ENCODE data around the gene SMYD2. TPM values are rescaled to one million over a fixed set of nuclear protein-coding genes. Genes with fewer than 3 reads are reported as not detected.
A peak's percentile ranks its signal among the peaks of the same experiment; 100 is the strongest.

The SMYD2 gene
- polyA plus RNA-seq, 4 donors = 20.8 to 39.0 (median 21.3) TPM

DNA sequence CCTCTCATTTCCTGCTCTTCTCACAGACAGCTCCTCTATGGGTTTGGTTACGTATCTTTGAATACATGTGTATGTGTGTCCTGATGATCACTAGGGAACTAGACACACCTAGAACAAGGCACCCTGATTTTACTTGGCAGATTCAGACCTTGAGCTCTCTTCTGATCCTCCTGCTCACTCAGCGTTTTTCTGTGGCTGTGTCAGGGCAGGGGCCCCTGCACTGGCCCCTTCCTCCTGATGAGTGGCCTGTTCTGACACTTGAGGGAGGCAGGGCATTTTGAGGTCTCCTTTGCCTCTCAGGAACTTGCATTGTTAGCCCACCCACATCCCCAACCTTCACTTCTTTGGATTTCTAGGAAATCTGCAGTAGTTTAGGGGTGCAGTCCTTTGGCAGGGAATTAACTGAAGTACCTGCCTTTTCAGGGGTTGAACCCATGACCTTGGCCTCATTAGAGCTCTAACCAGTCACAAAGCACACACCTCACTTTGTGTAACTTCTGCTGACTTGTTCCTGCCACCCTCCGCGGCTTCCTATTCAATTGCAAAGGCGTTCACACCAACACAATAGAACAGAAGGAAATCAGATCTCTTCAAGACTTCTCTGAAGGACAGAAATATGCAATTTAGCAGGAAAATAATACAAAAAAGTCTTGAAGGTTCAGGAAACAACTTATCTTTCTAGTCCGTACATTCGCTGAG, 8.8 kb downstream of the SMYD2 start:
- no peaks in the 10 kb centered on the region for H3K36me3 ChIP-seq (ENCODE audit: control insufficient read depth in 3 of 3, insufficient read depth in 2 of 3, low read depth in 1 of 3, low read length in 3 of 3)
- WGBS, 3 donors = 83 to 89% (median 83%) methylated on average over 7 of the region's 7 CpGs
- no peak for FAIRE-seq
- H3K4me3 ChIP-seq (ENCODE audit: low read depth in 1 of 3, low read length in 3 of 3) = no peak overlapping the region
- no peaks in the 10 kb centered on the region for H3K9me3 ChIP-seq (ENCODE audit: control insufficient read depth in 2 of 2, insufficient read depth in 1 of 2, low read depth in 1 of 2, low read length in 1 of 2)
- peak in 1 of 2 donors; percentile 59 for DNase-seq
- H3K27me3 ChIP-seq (ENCODE audit: control insufficient read depth in 3 of 3, insufficient read depth in 3 of 3, low read length in 3 of 3) = no peaks in the 10 kb centered on the region
- peak overlapping the region in 1 of 3 donors; percentile 1 for H3K27ac ChIP-seq (ENCODE audit: low read depth in 1 of 3, low read length in 2 of 3)
- peaks cover 0 to 9% (median 0%) of the 10 kb centered on the region in 3 donors for H3K4me1 ChIP-seq (ENCODE audit: control insufficient read depth in 3 of 3, insufficient read depth in 2 of 3, low read depth in 1 of 3, low read length in 2 of 3)

- Histone ChIP-seq H3K27ac (ENCODE audit: low read depth in 1 of 3, low read length in 2 of 3) (no peak overlapping the region), H3K9me3 (ENCODE audit: control insufficient read depth in 2 of 2, insufficient read depth in 1 of 2, low read depth in 1 of 2, low read length in 1 of 2) (no peaks in the 10 kb centered on the region), H3K36me3 (ENCODE audit: control insufficient read depth in 3 of 3, insufficient read depth in 2 of 3, low read depth in 1 of 3, low read length in 3 of 3) (no peaks in the 10 kb centered on the region), H3K27me3 (ENCODE audit: control insufficient read depth in 3 of 3, insufficient read depth in 3 of 3, low read length in 3 of 3) (no peaks in the 10 kb centered on the region), H3K4me3 (ENCODE audit: low read depth in 1 of 3, low read length in 3 of 3) (no peak overlapping the region), H3K4me1 (ENCODE audit: control insufficient read depth in 3 of 3, insufficient read depth in 2 of 3, low read depth in 1 of 3, low read length in 2 of 3) (peaks cover 0 to 4% (median 0%) of the 10 kb centered on the region in 3 donors)
- FAIRE-seq = no peak
- WGBS, 3 donors = 59 to 72% (median 71%) methylated on average over 5 of the region's 5 CpGs
- DNase-seq = no peak
Observed at GRCh38 chr1:214290424-214291037, 9.6 kb downstream of the SMYD2 start.

DNA sequence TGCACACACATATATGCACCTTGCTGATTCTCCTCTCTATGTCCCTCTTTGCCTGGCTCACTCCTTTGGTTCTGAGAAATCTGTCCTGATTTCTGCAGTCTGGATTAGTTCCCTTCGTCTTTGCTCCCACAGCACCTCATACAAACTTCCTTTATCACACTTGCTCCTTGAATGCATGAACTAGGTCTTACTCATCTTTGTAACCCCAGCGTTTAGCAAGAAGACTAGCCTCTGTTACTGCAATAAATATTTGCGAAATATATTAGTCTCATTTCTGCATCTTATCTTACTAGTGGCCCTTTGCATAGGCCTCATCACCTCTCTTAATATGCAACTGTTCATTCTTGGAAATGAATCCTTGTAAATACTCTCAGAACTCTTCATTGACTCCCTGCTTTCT, 11.4 kb downstream of the SMYD2 start:
- Histone ChIP-seq H3K27me3 (ENCODE audit: control insufficient read depth in 3 of 3, insufficient read depth in 3 of 3, low read length in 3 of 3) (no peaks in the 10 kb centered on the region), H3K36me3 (ENCODE audit: control insufficient read depth in 3 of 3, insufficient read depth in 2 of 3, low read depth in 1 of 3, low read length in 3 of 3) (no peaks in the 10 kb centered on the region), H3K27ac (ENCODE audit: low read depth in 1 of 3, low read length in 2 of 3) (no peak overlapping the region), H3K4me1 (ENCODE audit: control insufficient read depth in 3 of 3, insufficient read depth in 2 of 3, low read depth in 1 of 3, low read length in 2 of 3) (peaks cover 0 to 4% (median 0%) of the 10 kb centered on the region in 3 donors), H3K4me3 (ENCODE audit: low read depth in 1 of 3, low read length in 3 of 3) (no peak overlapping the region), H3K9me3 (ENCODE audit: control insufficient read depth in 2 of 2, insufficient read depth in 1 of 2, low read depth in 1 of 2, low read length in 1 of 2) (no peaks in the 10 kb centered on the region)
- DNase-seq (peak in 1 of 2 donors; percentile 32), FAIRE-seq (no peak)
- 77 to 82% (median 81%) methylated on average over 3 of the region's 3 CpGs for WGBS, 3 donors

DNA sequence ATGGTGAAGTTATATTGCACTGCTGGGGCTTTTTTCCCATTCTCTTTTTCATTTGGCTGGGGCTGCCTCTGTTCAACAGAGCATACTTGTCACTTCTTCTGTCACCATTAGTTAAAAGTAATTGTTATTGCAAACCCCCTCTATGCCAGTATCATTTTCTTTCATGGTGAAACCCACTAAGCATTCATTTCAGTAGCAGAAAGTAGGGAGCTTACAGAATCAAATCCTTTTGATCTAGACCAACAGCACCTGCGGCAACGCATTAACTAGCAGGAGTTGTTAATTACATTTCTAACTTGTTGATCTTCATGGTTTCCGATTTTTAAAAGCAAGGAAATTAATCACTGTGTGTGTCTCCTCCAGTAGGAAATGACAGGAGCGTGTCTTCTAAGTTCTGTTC, 15.0 kb downstream of the SMYD2 start:
- Histone ChIP-seq H3K4me3 (ENCODE audit: low read depth in 1 of 3, low read length in 3 of 3) (no peak overlapping the region), H3K27ac (ENCODE audit: low read depth in 1 of 3, low read length in 2 of 3) (no peak overlapping the region), H3K36me3 (ENCODE audit: control insufficient read depth in 3 of 3, insufficient read depth in 2 of 3, low read depth in 1 of 3, low read length in 3 of 3) (no peaks in the 10 kb centered on the region), H3K27me3 (ENCODE audit: control insufficient read depth in 3 of 3, insufficient read depth in 3 of 3, low read length in 3 of 3) (no peaks in the 10 kb centered on the region), H3K4me1 (ENCODE audit: control insufficient read depth in 3 of 3, insufficient read depth in 2 of 3, low read depth in 1 of 3, low read length in 2 of 3) (peaks cover 0 to 4% (median 0%) of the 10 kb centered on the region in 3 donors), H3K9me3 (ENCODE audit: control insufficient read depth in 2 of 2, insufficient read depth in 1 of 2, low read depth in 1 of 2, low read length in 1 of 2) (no peaks in the 10 kb centered on the region)
- WGBS, 3 donors = 71 to 88% (median 80%) methylated on average over 4 of the region's 4 CpGs
- FAIRE-seq = no peak
- DNase-seq = no peak

DNA sequence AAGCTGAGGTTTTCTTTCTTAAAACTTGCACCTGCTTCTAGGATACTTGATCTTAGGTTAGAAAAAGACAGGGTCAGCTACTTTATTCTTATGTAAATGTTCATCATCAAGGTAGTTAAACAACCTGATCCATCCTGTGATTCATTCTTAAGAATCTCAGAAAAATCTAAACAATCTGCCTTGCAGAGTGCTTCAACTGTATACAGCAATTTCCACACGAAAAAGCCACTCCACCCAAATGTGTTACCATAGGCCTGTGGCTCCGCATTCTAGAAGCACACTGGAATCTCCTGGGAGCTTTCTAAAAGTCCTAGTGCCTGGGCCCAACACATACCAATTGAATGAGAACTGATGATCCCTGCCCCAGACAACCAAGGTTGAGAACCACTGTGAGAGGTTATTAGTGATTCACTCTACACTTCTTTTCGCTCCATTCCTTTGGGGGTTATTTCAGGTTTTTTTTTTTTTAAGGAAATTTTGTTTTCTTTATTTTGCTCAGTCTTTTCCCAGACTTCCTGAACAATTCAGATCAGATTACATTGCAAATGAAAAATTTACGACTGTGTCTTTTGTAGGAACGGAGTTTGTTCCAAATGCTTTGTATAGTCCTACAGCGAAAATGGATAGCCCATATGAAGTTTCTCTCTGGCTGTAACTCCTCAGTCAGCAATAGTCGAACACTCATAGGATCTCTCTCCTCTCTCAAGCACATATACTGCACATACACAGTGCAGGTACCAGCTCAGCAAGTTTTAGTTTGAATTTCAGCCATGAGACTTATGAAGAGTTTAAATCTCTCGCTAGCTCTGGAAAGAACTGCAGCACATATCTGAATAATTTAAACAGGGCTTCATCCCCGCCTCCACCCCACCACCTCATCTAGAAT, 16.1 kb downstream of the SMYD2 start:
- H3K4me1 ChIP-seq (ENCODE audit: control insufficient read depth in 3 of 3, insufficient read depth in 2 of 3, low read depth in 1 of 3, low read length in 2 of 3) = peaks cover 0 to 1% (median 0%) of the 10 kb centered on the region in 3 donors
- DNase-seq (no peak), FAIRE-seq (no peak)
- H3K4me3 ChIP-seq (ENCODE audit: low read depth in 1 of 3, low read length in 3 of 3) = no peak overlapping the region
- no peaks in the 10 kb centered on the region for H3K9me3 ChIP-seq (ENCODE audit: control insufficient read depth in 2 of 2, insufficient read depth in 1 of 2, low read depth in 1 of 2, low read length in 1 of 2)
- 89 to 95% (median 92%) methylated on average over 9 of the region's 9 CpGs for WGBS, 3 donors
- no peaks in the 10 kb centered on the region for H3K27me3 ChIP-seq (ENCODE audit: control insufficient read depth in 3 of 3, insufficient read depth in 3 of 3, low read length in 3 of 3)
- H3K27ac ChIP-seq (ENCODE audit: low read depth in 1 of 3, low read length in 2 of 3) = no peak overlapping the region
- H3K36me3 ChIP-seq (ENCODE audit: control insufficient read depth in 3 of 3, insufficient read depth in 2 of 3, low read depth in 1 of 3, low read length in 3 of 3) = no peaks in the 10 kb centered on the region

DNA sequence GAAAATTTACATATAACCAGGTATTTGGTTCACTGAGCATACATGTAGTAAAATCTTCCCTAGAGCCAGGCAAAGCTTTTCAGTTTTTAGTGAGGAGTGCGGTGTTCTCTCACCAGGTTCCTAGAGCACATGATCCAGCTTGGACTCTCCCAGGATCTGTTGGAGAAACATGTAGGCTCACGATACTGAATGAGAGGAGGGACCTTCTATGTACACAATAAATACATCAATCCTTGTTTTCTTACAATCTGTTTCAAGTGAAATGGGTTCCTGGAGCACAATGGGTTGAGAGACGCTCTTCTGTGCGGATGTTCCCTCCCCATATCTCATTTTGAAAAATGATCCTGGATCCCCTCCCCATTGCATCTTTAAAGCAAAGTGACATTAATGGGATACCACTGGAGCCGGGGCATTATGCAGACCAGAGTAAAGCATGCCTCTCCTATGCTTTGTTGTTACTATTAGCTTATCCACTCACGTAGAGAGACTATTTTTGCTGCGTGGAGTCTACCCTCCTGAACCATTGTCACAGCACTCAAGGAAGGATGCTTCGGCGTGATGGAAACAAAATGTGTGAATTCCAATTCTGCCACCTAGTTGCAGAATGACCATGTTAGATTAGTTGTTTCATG, 19.3 kb downstream of the SMYD2 start:
- H3K36me3 ChIP-seq (ENCODE audit: control insufficient read depth in 3 of 3, insufficient read depth in 2 of 3, low read depth in 1 of 3, low read length in 3 of 3) = peaks cover 0 to 4% (median 0%) of the 10 kb centered on the region in 3 donors
- FAIRE-seq (no peak), DNase-seq (no peak)
- no peak overlapping the region for H3K4me3 ChIP-seq (ENCODE audit: low read depth in 1 of 3, low read length in 3 of 3)
- H3K4me1 ChIP-seq (ENCODE audit: control insufficient read depth in 3 of 3, insufficient read depth in 2 of 3, low read depth in 1 of 3, low read length in 2 of 3) = no peaks in the 10 kb centered on the region
- no peaks in the 10 kb centered on the region for H3K9me3 ChIP-seq (ENCODE audit: control insufficient read depth in 2 of 2, insufficient read depth in 1 of 2, low read depth in 1 of 2, low read length in 1 of 2)
- no peaks in the 10 kb centered on the region for H3K27me3 ChIP-seq (ENCODE audit: control insufficient read depth in 3 of 3, insufficient read depth in 3 of 3, low read length in 3 of 3)
- H3K27ac ChIP-seq (ENCODE audit: low read depth in 1 of 3, low read length in 2 of 3) = no peak overlapping the region
- 94 to 97% (median 97%) methylated on average over 9 of the region's 9 CpGs for WGBS, 3 donors

DNA sequence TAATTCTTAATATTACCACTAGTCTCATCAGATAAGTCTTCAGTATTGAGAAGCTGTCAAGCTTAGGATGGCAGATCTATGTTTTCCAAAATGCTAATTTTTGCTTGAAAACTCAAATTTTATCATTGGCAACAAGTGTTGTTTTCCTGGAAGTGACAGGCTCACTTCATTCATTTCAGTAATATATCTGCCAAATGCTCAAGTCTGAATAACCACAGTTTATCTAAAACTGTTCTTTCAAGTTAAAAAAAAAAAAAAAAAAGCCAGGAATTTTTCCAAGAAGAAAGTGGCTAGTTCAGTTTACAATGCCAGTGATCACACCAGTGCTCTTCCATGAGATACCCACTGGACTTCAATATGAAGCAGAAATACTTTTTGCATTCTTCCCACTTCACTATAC, 20.6 kb downstream of the SMYD2 start:
- H3K4me3 ChIP-seq (ENCODE audit: low read depth in 1 of 3, low read length in 3 of 3) = no peak overlapping the region
- no peak overlapping the region for H3K27ac ChIP-seq (ENCODE audit: low read depth in 1 of 3, low read length in 2 of 3)
- no peaks in the 10 kb centered on the region for H3K4me1 ChIP-seq (ENCODE audit: control insufficient read depth in 3 of 3, insufficient read depth in 2 of 3, low read depth in 1 of 3, low read length in 2 of 3)
- no peaks in the 10 kb centered on the region for H3K9me3 ChIP-seq (ENCODE audit: control insufficient read depth in 2 of 2, insufficient read depth in 1 of 2, low read depth in 1 of 2, low read length in 1 of 2)
- H3K36me3 ChIP-seq (ENCODE audit: control insufficient read depth in 3 of 3, insufficient read depth in 2 of 3, low read depth in 1 of 3, low read length in 3 of 3) = peaks cover 0 to 5% (median 0%) of the 10 kb centered on the region in 3 donors
- no peak for FAIRE-seq
- no peaks in the 10 kb centered on the region for H3K27me3 ChIP-seq (ENCODE audit: control insufficient read depth in 3 of 3, insufficient read depth in 3 of 3, low read length in 3 of 3)
- DNase-seq = no peak
